ENCODE data around the gene TRIM58. TPM values are rescaled to one million over a fixed set of nuclear protein-coding genes. Genes with fewer than 3 reads are reported as not detected.

Gene TRIM58
- total and polyA plus RNA-seq, 2 of the 4 experiments (the other 2 are of a cell fraction) = 0.54 to 0.91 TPM

DNA sequence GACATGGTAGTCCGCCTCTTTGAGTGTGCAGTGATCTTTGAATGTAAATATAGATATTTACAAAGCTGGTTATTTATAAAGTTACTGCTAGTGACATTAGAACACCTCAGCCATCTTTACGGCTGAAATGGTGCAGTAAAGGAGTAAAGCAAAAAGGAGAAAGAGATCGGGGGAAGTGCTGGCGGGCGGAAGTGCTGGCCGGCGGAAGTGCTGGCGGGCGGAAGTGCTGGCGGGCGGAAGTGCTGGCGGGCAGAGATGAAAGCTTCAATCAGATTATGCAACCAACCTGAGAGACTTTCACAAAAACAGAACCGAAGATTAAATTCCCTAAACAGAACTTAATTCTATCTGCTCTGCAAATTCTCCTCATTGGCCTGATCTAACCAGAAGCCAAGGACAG is 31.6 kb upstream of the TRIM58 start:
- Histone ChIP-seq H3K4me1 (ENCODE audit: control insufficient read depth, insufficient read depth, low read length) (no peaks in the 10 kb centered on the region), H2AK5ac (ENCODE audit: low read depth, low read length) (no peak overlapping the region), H4K5ac (ENCODE audit: low read depth, low read length) (no peak overlapping the region), H2BK15ac (ENCODE audit: low read depth, low read length) (no peak overlapping the region), H3K9me3 (ENCODE audit: control insufficient read depth, insufficient read depth, low read length) (peaks cover 13% of the 10 kb centered on the region), H2BK20ac (ENCODE audit: low read depth, low read length) (no peak overlapping the region), H3K36me3 (ENCODE audit: control insufficient read depth, insufficient read depth, low read length) (no peaks in the 10 kb centered on the region), H3K23ac (ENCODE audit: low read depth, low read length) (no peak overlapping the region), H3K9me1 (ENCODE audit: insufficient read depth, low read length) (no peaks in the 10 kb centered on the region), H3K14ac (replicated peaks; ENCODE audit: low read depth, low read length) (no peak overlapping the region), H3K56ac (ENCODE audit: extremely low read depth, insufficient read depth, low read length) (no peak overlapping the region), H2AFZ (replicated peaks; ENCODE audit: low read length, poor library complexity) (no peak overlapping the region), H2BK120ac (ENCODE audit: low read depth, low read length) (no peak overlapping the region), H4K8ac (ENCODE audit: low read depth in 2 of 2, low read length in 2 of 2) (no peak overlapping the region), H4K91ac (ENCODE audit: insufficient read depth, low read depth, low read length) (no peak overlapping the region), H3K4me2 (ENCODE audit: low read depth, low read length) (no peak overlapping the region), H3K18ac (ENCODE audit: low read depth, low read length) (no peak overlapping the region), H2BK5ac (ENCODE audit: low read depth, low read length, poor library complexity, severe bottlenecking) (no peak overlapping the region), H2AK9ac (replicated peaks; ENCODE audit: low read depth, low read length, poor library complexity) (no peak overlapping the region), H3K4ac (ENCODE audit: low read depth, low read length) (no peak overlapping the region), H3K9ac (ENCODE audit: low read depth, low read length) (no peak overlapping the region), H4K20me1 (ENCODE audit: insufficient read depth, low read length) (no peaks in the 10 kb centered on the region), H3K27ac (ENCODE audit: insufficient read depth, low read length) (no peak overlapping the region), H3K27me3 (ENCODE audit: control insufficient read depth, insufficient read depth, low read length) (no peaks in the 10 kb centered on the region), H3K79me1 (ENCODE audit: low read depth in 1 of 2, low read length in 2 of 2) (no peaks in the 10 kb centered on the region), H3K4me3 (ENCODE audit: insufficient read depth, low read depth, low read length) (no peak overlapping the region)
- POLR2A ChIA-PET (ENCODE audit: unreplicated experiment) = no interaction called here
- TF ChIP-seq RAD21 (IDR thresholded peaks at IDR 0.05; ENCODE audit: low read length) = no peak
- TF ChIP-seq RCOR1 (IDR thresholded peaks at IDR 0.05; ENCODE audit: insufficient replicate concordance, low read length) = no peak
- TF ChIP-seq MAZ (IDR thresholded peaks at IDR 0.05; ENCODE audit: borderline replicate concordance, low read depth, low read length) = no peak
- TF ChIP-seq POLR2A (IDR thresholded peaks at IDR 0.05; ENCODE audit: low read depth, low read length) = no peak
- no peak for TF ChIP-seq CEBPB (IDR thresholded peaks at IDR 0.05; ENCODE audit: low read depth, low read length)
- TF ChIP-seq, protein P1, sequence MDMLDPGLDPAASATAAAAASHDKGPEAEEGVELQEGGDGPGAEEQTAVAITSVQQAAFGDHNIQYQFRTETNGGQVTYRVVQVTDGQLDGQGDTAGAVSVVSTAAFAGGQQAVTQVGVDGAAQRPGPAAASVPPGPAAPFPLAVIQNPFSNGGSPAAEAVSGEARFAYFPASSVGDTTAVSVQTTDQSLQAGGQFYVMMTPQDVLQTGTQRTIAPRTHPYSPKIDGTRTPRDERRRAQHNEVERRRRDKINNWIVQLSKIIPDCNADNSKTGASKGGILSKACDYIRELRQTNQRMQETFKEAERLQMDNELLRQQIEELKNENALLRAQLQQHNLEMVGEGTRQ (IDR thresholded peaks at IDR 0.05; ENCODE audit: low read depth, low read length) = no peak
- TF ChIP-seq MXI1 (IDR thresholded peaks at IDR 0.05; ENCODE audit: borderline replicate concordance, low read depth, low read length) = no peak
- no peak for TF ChIP-seq CHD1 (IDR thresholded peaks at IDR 0.05; ENCODE audit: low read depth, low read length)
- no peak for TF ChIP-seq MAFK (IDR thresholded peaks at IDR 0.05; ENCODE audit: low read depth, low read length)
- TF ChIP-seq, protein P2, sequence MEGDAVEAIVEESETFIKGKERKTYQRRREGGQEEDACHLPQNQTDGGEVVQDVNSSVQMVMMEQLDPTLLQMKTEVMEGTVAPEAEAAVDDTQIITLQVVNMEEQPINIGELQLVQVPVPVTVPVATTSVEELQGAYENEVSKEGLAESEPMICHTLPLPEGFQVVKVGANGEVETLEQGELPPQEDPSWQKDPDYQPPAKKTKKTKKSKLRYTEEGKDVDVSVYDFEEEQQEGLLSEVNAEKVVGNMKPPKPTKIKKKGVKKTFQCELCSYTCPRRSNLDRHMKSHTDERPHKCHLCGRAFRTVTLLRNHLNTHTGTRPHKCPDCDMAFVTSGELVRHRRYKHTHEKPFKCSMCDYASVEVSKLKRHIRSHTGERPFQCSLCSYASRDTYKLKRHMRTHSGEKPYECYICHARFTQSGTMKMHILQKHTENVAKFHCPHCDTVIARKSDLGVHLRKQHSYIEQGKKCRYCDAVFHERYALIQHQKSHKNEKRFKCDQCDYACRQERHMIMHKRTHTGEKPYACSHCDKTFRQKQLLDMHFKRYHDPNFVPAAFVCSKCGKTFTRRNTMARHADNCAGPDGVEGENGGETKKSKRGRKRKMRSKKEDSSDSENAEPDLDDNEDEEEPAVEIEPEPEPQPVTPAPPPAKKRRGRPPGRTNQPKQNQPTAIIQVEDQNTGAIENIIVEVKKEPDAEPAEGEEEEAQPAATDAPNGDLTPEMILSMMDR (conservative IDR thresholded peaks at IDR 0.05; ENCODE audit: low read depth, low read length) = no peak
- TF ChIP-seq ELK1 (IDR thresholded peaks at IDR 0.05; ENCODE audit: borderline replicate concordance, low read depth, low read length) = no peak
- no peak for TF ChIP-seq RFX5 (IDR thresholded peaks at IDR 0.05; ENCODE audit: low read depth, low read length)
- no peak for TF ChIP-seq NFE2L2 (IDR thresholded peaks at IDR 0.05; ENCODE audit: low read depth, low read length)
- TF ChIP-seq BHLHE40 (IDR thresholded peaks at IDR 0.05; ENCODE audit: low read depth, low read length) = no peak
- TF ChIP-seq FOS (IDR thresholded peaks at IDR 0.05; ENCODE audit: low read depth, low read length) = no peak
- no peak for TF ChIP-seq SMC3 (IDR thresholded peaks at IDR 0.05; ENCODE audit: low read depth, low read length)
- CTCF ChIA-PET = interaction anchor here (1.2 kb wide), 1 partner anchor 19 kb away, joined by 3 read pairs; no protein-coding TSS in a partner anchor
- intact Hi-C loops (cut with micrococcal nuclease) = no loop called here
- WGBS, 2 experiments (ENCODE audit: extremely low coverage in 2 of 2, insufficient read length in 1 of 2) = no CpG with 5 or more reads among the region's 13 CpGs
- ATAC-seq (ENCODE audit: low read depth) (no peak), DNase-seq (no peak)
- no TSS peak for BruUV-seq (replicated peaks)
- in situ Hi-C loops (cut with MboI; ENCODE audit: low sequenced_read_pairs) = no loop called here
- dilution Hi-C loops (cut with HindIII; ENCODE audit: low sequenced_read_pairs, unreplicated experiment) = no loop called here

Measured in IMR-90 (cell line).